ENCODE results near the gene FAM13A. TPM values are rescaled to one million over a fixed set of nuclear protein-coding genes. Genes with fewer than 3 reads are reported as not detected.

FAM13A gene
- total RNA-seq, 4 donors from 2014 or later = 61.8 to 217 (median 152) TPM

GRCh38 chr4:88969271-88969670, 87.7 kb downstream of the FAM13A start:
- no peak for TF ChIP-seq CTCF (IDR thresholded peaks at IDR 0.05; ENCODE audit: low read depth)

DNA sequence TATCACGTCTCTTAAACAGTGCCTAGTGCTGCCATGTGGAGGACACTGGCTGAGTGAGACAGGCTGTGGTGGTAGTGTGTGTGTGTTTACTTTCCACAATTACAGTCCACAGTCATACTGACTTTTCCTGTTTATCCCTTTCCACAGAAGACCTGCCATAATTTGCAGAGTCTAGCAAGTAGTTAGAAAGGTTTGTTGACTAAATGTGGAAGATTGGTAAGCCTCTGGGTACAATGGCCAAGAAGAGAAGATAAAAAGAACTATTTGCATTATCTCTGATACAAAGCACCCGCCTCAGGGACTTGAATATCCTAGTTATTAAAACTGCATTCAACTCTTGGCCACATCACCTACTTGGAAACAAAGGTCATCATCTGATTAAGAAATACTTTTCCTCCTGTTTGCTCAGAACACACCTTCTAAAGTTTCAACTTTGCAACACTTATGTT, 89.1 kb downstream of the FAM13A start:
- TF ChIP-seq CTCF (IDR thresholded peaks at IDR 0.05; ENCODE audit: low read depth) = no peak

DNA sequence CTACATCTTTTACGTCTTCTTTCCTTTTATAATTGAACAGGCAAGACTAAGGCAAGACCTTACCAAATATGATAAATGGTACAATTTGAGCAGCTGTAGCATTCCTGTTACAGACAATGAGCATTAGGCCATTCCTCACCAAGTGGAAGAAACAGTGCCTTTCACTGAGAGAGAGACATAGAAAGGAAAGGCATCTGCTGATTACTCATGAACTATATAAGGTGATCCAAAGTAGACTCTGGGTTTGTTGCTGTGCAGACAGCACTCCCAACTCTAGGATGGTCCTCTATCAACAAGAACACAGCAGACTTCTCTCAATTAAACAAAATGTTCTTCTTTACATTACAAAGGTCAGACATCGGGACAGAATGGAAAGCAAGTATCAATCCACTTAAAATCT, 91.9 kb downstream of the FAM13A start:
- TF ChIP-seq CTCF (IDR thresholded peaks at IDR 0.05; ENCODE audit: low read depth) = no peak

- no peak for TF ChIP-seq CTCF (IDR thresholded peaks at IDR 0.05; ENCODE audit: low read depth)
Measured at GRCh38 chr4:88964450-88964849, 92.5 kb downstream of the FAM13A start.

GRCh38 chr4:88963817-88964216, 93.2 kb downstream of the FAM13A start:
- no peak for TF ChIP-seq CTCF (IDR thresholded peaks at IDR 0.05; ENCODE audit: low read depth)

DNA sequence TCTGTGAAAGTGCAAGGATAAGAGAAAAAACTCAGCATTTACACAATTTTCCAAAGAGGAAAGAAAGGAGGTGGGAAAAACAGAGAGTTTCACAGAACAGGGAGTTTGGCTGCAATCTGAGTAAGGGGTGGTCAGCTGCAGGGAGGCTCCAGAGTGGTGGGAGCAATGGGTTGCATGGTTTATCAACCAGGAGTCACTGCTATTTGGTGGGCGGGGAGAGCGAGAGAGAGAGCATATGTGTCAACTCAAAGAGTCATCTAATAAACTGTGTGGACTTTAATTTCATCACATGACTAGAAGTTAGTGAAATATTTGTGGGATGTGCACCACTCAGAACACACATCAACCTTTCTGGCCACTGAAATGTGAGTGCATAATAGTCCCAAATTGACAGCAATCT, 94.6 kb downstream of the FAM13A start:
- TF ChIP-seq CTCF (IDR thresholded peaks at IDR 0.05; ENCODE audit: low read depth) = no peak

DNA sequence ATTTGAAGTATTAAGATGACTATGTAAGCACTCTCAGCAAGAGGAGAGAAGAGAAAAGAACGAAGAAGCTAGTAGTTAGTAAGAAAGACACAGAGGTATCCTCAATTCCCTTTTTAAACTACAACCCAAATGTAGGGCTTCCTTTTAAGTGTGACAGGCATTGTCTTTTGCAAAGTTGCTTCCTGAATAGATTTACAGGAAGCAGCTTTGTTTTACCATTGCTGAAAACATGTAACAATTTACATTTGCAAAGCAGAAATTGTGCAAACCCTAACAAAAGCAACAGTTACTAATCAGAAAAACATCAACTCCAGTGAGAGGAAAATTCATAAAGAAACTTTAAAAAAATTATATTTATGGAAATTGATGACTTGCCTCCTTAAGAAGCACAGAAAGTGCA, 96.4 kb downstream of the FAM13A start:
- no peak for TF ChIP-seq CTCF (IDR thresholded peaks at IDR 0.05; ENCODE audit: low read depth)

Data from subcutaneous adipose tissue (tissue), 4 donors.